GM18951 (cell line): ENCODE data around the gene NES.

Experiments
- POLR2A ChIP-seq: IDR thresholded peaks from 4 replicates; pipeline ENCODE4 v1.6.1; 2011; ENCODE audit warnings: mild to moderate bottlenecking; ENCODE audit not compliant: insufficient read length, insufficient read depth; ENCODE audit errors: extremely low read depth
- in situ Hi-C: fragments of 300-500 bp; cut with MboI; formaldehyde crosslinking; loops from one replicate; pipeline ENCODE4 v1.12.0; 2022; ENCODE audit warnings: low sequenced_read_pairs, mixed read lengths, inconsistent platforms; ENCODE audit not compliant: unreplicated experiment

Gene NES

DNA sequence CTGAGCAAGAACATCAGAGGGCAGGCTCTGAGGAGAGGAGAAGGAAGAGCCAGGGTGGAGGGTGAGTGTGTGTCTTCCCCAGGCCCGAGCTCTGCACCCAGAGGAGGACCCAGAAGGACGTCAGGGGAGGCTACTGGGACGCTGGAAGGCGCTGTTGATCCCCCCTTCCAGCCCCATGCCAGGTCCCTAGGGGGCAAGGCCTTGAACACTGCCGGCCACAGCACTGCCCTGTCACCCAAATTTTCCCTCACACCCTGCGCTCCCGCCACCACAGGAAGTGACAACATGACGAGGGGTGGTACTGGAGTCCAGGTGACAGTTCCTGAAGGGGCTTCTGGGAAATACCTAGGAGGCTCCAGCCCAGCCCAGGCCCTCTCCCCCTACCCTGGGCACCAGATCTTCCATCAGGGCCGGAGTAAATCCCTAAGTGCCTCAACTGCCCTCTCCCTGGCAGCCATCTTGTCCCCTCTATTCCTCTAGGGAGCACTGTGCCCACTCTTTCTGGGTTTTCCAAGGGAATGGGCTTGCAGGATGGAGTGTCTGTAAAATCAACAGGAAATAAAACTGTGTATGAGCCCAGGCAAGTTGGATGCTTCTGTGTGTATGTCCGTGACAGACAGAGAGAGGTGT lies 18.1 kb downstream of the NES start:
- TF ChIP-seq POLR2A, result no peak
- in situ Hi-C loops, result no loop called here

DNA sequence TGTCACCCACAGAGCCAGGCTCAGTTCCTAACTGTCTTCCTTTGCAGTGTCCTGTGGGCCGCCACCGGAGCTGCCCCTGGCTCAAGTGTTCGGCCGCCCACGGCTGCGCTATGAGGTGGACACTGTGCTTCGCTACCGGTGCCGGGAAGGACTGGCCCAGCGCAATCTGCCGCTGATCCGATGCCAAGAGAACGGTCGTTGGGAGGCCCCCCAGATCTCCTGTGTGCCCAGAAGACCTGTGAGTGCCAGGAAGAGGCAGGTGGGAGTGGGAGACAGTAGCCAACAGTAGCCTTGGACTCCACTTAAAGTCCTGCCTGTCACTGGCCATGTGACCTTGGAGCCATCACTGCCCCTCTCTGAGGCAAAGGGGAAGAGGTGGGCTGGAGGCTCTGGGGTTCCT lies 18.7 kb downstream of the NES start:
- TF ChIP-seq POLR2A, result no peak
- in situ Hi-C loops, result no loop called here

DNA sequence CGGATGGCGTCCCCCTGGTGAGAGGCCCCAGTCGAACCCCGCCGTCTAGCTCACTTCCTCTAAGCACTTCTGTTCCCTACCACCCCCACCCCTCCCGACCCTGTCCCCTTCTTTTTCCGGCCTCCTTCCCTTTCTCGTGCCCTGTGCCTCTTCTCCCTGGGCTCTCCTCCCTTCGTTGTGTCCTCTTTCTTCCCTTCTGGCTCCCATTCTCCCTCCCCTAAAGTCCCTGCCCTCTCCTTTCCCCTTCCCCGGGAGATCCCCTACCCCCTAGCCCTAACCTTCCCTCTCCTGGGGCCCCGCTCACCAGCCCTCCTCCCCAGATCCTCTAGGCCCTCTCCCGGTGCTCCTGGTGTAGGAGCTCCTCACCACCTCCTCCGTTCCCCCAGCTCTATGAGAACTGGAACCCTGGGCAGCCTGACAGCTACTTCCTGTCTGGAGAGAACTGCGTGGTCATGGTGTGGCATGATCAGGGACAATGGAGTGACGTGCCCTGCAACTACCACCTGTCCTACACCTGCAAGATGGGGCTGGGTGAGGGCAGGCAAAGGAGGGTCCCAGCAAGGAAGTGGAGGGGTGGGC lies 19.4 kb downstream of the NES start:
- no peak for TF ChIP-seq POLR2A
- in situ Hi-C loops, result no loop called here

DNA sequence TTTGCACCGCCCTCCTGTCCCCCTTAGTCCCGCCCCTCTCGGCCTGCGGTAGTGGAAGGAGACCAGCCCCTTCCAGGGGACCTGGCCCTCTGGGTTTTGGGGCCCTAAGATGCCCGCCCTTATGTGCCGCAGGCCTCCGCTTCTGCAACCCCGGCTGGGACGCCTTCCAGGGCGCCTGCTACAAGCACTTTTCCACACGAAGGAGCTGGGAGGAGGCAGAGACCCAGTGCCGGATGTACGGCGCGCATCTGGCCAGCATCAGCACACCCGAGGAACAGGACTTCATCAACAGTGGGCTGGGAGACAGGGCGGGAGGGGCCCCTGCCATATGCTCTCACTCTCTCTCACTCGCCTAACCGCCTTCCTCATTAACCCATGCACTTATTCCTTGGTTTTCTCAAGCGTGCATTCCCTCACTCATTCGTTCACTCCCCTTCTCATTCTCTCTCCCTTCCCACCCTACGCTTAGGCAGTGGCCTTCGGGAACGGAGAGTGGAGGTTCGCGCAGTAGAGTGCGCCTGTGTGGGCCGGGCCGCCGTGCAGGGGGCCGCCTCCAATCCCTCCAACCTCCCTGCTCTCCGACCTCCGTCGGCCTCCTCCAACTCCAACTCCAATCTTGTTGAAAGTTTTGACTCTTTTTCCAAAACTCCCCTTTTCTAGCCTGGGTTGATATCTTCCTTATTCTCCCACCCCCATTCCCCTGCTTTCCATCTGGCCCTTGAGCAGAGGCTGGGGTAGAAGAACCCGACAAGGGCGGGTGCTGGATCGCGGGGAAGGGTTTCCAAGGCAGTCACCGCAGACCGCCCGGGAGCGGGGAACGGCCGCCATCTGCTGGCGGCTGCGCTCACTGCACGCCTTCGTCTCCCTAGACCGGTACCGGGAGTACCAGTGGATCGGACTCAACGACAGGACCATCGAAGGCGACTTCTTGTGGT lies 20.1 kb downstream of the NES start:
- TF ChIP-seq POLR2A, result no peak
- in situ Hi-C loops, result no loop called here

DNA sequence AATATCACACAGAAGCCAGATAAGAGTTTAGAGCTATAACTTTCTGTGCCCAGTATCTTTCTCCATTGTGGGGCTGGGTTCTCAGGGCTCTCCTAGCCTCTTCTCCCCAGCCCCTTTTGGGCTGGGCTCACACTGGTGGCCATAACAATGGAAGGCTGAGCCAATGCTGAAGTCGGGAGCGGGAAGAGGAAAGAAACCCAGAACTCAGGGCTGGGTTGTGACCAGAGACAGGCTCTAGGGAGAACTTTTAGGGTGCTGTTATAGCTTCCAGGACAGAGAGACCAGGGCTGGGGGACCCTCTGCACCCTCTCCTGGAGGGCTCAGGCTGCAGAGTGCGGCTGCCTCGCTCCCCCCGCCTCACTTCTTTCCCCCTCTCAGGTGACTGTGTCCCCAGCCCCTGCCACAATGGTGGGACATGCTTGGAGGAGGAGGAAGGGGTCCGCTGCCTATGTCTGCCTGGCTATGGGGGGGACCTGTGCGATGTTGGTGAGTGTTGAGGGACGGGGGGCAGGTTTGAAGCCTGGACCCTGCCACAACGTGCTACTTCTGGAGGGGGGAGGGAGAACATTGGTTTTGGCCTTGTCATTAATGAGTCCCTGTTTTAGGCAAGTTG lies 21.2 kb downstream of the NES start:
- TF ChIP-seq POLR2A, result no peak
- in situ Hi-C loops, result no loop called here

DNA sequence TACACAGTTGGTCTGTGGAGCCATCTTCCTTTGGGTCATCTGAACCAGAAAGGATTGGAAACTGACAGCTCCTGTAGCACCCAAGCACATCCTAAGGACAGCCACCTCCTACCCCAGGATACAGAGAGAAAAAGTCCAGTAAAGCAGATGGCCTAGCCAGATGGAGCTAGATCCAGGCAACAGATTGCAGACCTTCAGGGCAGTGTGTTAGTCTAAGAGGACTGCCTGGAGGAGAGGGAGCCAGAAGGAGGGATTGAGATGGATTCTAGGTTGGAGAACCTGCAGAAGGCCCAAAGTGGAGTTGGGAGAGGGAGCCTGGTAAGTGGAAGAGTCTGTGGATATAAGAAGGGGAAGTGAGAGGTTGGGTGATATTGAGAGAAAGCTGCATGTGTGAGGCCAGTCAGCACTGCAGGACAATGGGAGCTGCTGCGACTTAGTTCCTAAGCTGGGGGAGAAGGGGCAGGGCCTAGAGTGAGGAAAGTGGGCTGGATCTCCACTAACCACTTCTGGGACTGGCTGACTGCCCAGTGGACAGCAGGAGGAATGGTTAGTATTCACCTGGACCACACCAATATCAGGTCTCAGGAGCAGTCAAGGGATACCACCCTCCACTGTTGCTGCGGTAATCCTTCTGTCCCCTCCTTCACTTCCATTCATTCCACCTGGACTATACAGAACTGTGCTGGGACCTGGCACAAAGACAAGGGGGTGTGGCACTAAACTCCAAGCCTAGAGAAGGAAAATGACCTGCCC lies 21.9 kb downstream of the NES start:
- in situ Hi-C loops, result no loop called here
- no peak for TF ChIP-seq POLR2A

DNA sequence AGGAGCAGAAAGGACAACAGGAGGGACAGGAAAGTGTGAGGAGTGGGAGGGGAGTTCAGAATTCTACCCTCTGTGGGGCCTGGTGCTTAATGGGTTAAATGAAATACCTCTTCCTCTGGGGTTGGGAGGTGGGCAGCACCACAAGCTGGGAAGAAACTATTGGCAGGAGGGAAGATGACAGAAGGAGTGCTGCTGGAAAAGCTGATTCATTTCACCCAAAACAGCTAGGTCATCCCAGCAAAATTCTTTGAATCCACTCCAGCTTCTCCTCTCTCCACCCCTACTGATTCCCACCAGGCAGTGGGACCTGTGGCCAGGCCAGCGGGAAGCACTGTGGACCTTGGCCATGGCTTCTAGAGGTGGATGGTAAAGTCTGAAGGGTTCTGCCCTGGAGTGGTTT lies 22.5 kb downstream of the NES start:
- in situ Hi-C loops, result no loop called here
- TF ChIP-seq POLR2A, result no peak

DNA sequence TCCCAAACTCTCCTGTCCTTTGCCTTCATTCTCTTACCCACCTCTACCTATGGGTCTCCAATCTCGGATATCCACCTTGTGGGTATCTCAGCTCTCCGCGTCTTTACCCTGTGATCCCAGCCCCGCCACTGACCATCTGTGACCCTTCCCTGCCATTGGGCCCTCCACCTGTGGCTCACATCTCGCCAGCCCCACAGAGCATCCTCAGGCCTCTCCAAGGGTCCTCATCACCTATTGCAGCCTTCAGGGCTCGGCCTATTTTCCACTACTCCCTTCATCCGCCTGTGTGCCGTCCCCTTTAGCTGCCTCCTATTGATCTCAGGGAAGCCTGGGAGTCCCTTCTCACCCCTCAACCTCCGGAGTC lies 24.2 kb downstream of the NES start:
- no peak for TF ChIP-seq POLR2A

DNA sequence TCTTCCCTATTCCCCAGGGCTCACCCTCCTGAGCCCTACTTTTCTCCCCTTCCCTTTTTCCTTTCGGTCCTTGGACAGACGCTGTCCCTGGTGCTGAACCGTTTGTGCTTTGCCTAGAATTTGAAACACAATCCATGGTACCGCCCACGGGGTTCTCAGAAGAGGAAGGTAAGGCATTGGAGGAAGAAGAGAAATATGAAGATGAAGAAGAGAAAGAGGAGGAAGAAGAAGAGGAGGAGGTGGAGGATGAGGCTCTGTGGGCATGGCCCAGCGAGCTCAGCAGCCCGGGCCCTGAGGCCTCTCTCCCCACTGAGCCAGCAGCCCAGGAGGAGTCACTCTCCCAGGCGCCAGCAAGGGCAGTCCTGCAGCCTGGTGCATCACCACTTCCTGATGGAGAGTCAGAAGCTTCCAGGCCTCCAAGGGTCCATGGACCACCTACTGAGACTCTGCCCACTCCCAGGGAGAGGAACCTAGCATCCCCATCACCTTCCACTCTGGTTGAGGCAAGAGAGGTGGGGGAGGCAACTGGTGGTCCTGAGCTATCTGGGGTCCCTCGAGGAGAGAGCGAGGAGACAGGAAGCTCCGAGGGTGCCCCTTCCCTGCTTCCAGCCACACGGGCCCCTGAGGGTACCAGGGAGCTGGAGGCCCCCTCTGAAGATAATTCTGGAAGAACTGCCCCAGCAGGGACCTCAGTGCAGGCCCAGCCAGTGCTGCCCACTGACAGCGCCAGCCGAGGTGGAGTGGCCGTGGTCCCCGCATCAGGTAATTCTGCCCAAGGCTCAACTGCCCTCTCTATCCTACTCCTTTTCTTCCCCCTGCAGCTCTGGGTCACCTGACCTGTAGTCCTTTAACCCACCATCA lies 24.8 kb downstream of the NES start:
- in situ Hi-C loops, result no loop called here
- no peak for TF ChIP-seq POLR2A

More for the DNA sequence above, 24.2 kb downstream of the NES start:
- in situ Hi-C loops, result no loop called here

DNA sequence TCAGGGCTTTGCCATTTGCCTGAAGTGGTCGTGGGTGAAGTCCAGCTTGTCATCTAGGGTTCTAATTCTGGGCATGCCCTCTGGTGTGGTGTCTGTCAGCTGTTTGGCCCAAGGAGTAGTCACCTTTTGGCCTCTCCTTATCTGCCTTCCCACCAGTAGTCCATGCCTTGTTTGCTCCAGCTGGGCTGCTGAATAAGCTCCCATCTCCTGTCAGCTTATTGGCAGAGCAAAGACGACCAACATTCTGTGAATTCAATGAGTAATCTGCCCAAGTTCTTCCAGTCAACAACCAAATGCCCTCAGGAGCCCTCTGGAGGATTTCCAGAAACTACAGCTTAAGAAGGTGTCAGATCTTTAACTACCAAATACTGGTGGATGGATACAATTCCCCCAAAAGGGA lies 28.3 kb downstream of the NES start:
- in situ Hi-C loops, result no loop called here
- TF ChIP-seq POLR2A, result no peak

DNA sequence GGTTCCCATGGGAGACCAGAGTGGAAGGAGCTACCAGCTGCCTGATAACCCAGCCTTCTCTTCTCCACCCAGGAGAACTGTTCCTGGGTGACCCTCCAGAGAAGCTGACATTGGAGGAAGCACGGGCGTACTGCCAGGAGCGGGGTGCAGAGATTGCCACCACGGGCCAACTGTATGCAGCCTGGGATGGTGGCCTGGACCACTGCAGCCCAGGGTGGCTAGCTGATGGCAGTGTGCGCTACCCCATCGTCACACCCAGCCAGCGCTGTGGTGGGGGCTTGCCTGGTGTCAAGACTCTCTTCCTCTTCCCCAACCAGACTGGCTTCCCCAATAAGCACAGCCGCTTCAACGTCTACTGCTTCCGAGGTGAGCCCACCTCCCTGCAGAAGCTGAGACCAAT lies 28.7 kb downstream of the NES start:
- in situ Hi-C loops, result no loop called here
- no peak for TF ChIP-seq POLR2A

DNA sequence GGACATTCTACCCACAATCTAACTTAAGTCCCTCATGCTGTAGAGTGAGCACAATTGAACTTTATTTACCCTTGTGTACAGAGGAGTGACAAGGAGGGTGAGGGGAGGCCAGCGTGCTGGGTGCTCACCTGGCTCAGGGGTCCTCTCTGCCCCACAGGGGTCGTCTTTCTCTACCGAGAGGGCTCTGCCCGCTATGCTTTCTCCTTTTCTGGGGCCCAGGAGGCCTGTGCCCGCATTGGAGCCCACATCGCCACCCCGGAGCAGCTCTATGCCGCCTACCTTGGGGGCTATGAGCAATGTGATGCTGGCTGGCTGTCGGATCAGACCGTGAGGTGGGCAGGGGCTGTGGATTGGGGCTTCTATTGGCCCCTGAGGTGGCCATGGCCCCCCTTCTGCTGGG lies 29.9 kb downstream of the NES start:
- in situ Hi-C loops, result no loop called here
- no peak for TF ChIP-seq POLR2A
